Heart left ventricle (tissue), 13 donors: ENCODE data around the gene NASP.

Experiments used
- POLR2A ChIP-seq, 2 donors: fragments of 450-650 bp; IDR thresholded peaks; one replicate each; pipeline ENCODE4 v1.6.1; 2017; ENCODE audit warnings: antibody characterized with exemption in 2 of 2, mild to moderate bottlenecking in 2 of 2, moderate library complexity in 2 of 2
- TF ChIP-seq, protein P1 (sequence below), 12 donors: fragments of 200-600 bp; sonication (generic) in 4 of 12; IDR thresholded peaks; one replicate each; pipeline versions ENCODE4 v1.5.0 to v1.8.0; 2018 to 2022; ENCODE audit warnings: antibody characterized with exemption in 12 of 12, mild to moderate bottlenecking in 5 of 12
- donor health status: ischemic (EF 13 %, LVEDD 7.1; RV severe dilation, severe dysfunction).
- donor health status: DM: no; HTN: yes; CAD: no.
- donor health status: DM: no; HTN: no; CAD: no.
- donor health status: ischemic (EF 25% LVEDD 6.9; RV normal size, moderate dysfunction).
- donor health status: ischemic (EF 25% LVEDD 5.7; RV mildly dilated, moderate dysfunction).
- donor health status: ischemic (EF 35%, LVEDD 5.7; RV mildly dilated, moderate dysfunction).
- donor health status: nonischemic (EF 11% LVEDD 7.7; RV severe dilation, severe dysfunction).
- donor health status: DM: yes; HTN: yes; CAD: no.
- donor health status: PGD.
- donor health status: ischemic (EF 29% LVEDD 5.4; RV normal size, mild dysfunction).
- donor health status: nonischemic (EF 23%, LVEDD 6.1; RV moderate dilation, normal function).

DNA sequence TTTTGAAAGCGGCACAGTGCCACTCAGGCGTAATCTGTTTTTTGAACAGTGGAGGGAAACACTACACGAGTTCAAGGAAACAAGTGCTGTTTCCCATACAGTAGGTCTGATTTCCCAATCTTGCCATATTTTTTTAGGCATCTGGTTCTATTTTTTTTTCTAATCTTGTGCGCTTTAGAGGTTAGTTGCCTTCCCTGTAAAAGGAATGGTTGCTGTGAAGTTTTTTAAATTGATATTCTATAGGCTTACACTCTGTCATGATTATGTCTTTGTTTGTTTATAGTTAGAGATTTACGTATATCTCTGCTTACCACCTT lies 1.2 kb downstream of the NASP start:
- TF ChIP-seq, protein P1, sequence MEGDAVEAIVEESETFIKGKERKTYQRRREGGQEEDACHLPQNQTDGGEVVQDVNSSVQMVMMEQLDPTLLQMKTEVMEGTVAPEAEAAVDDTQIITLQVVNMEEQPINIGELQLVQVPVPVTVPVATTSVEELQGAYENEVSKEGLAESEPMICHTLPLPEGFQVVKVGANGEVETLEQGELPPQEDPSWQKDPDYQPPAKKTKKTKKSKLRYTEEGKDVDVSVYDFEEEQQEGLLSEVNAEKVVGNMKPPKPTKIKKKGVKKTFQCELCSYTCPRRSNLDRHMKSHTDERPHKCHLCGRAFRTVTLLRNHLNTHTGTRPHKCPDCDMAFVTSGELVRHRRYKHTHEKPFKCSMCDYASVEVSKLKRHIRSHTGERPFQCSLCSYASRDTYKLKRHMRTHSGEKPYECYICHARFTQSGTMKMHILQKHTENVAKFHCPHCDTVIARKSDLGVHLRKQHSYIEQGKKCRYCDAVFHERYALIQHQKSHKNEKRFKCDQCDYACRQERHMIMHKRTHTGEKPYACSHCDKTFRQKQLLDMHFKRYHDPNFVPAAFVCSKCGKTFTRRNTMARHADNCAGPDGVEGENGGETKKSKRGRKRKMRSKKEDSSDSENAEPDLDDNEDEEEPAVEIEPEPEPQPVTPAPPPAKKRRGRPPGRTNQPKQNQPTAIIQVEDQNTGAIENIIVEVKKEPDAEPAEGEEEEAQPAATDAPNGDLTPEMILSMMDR (IDR thresholded peaks at IDR 0.05), result no peak
- TF ChIP-seq POLR2A (IDR thresholded peaks at IDR 0.05), result no peak
